Stimulated activated memory B cell treated with anti-CD40 and anti-IgM and Interleukin-4, amounts not matched to agents 10 μg/mL and 1 μg/mL and 100 μg/mL, for 72 hours (primary cell): Measurements from ENCODE around the gene COG6.

Source experiments
- ATAC-seq: fragments of 150-1000 bp; cut with Tn5 transposase; 2 replicates; pipeline ENCODE4 v1.10.0; 2021
- H3K27ac Mint-ChIP-seq: one replicate; pipeline ENCODE4 v1.8.0; 2022; ENCODE audit warnings: mild to moderate bottlenecking, mixed read lengths
- H3K27me3 Mint-ChIP-seq: one replicate; pipeline ENCODE4 v1.8.0; 2022; ENCODE audit warnings: mixed read lengths
- H3K36me3 Mint-ChIP-seq: one replicate; pipeline ENCODE4 v1.8.0; 2022; ENCODE audit warnings: mixed read lengths
- H3K4me1 Mint-ChIP-seq: one replicate; pipeline ENCODE4 v1.8.0; 2022; ENCODE audit warnings: mixed read lengths
- H3K4me3 Mint-ChIP-seq: one replicate; pipeline ENCODE4 v1.8.0; 2022; ENCODE audit warnings: mild to moderate bottlenecking, moderate library complexity, mixed read lengths
- H3K9me3 Mint-ChIP-seq: one replicate; pipeline ENCODE4 v1.8.0; 2022; ENCODE audit warnings: mixed read lengths

Gene COG6

DNA sequence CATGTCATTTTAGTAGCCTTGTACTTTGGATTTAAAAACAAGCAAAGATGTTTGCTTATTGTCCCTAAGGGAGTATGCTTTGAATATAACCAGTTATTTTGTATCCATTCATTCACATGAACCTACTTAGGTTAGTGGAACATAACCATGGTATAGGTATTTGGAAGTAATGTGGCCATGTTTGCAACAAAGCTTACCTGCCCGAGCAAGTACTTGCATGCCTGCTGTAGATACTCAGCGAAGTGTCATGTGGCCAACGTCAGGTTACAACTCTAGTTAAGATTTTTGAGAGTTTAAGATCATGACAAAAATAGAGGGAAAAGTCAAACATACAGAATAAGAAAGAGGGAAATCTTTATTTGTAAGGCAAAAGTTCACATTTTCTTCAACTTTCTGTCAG lies 57.2 kb downstream of the COG6 start:
- H3K4me1 Mint-ChIP-seq = no peaks in the 10 kb centered on the region
- H3K9me3 Mint-ChIP-seq = peaks cover 14% of the 10 kb centered on the region
- no peak overlapping the region for H3K27ac Mint-ChIP-seq
- ATAC-seq = no peak
- H3K27me3 Mint-ChIP-seq = no peaks in the 10 kb centered on the region
- H3K36me3 Mint-ChIP-seq = peaks cover 75% of the 10 kb centered on the region
- no peak overlapping the region for H3K4me3 Mint-ChIP-seq

DNA sequence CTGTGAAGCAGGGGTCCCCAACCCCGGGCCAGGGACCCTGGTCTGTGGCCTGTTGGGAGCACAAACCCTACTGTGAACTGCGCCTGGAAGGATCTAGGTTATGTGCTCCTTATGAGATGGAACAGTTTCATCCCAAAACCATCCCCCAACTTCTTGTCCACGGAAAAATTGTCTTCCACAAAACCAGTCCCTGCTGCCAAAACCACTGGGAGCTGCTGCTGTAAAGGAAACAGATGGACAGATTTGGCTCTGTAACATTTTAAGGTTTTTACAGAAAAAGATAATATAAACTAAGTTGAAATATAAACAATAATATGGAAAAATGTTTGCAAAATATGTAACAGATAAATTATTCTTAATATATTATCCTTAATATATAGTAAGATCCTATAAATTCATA lies 73.7 kb downstream of the COG6 start:
- no peak overlapping the region for H3K27ac Mint-ChIP-seq
- H3K4me1 Mint-ChIP-seq = peaks cover 8% of the 10 kb centered on the region
- H3K9me3 Mint-ChIP-seq = no peaks in the 10 kb centered on the region
- no peaks in the 10 kb centered on the region for H3K27me3 Mint-ChIP-seq
- H3K4me3 Mint-ChIP-seq = no peak overlapping the region
- H3K36me3 Mint-ChIP-seq = peaks cover 72% of the 10 kb centered on the region
- ATAC-seq = no peak

DNA sequence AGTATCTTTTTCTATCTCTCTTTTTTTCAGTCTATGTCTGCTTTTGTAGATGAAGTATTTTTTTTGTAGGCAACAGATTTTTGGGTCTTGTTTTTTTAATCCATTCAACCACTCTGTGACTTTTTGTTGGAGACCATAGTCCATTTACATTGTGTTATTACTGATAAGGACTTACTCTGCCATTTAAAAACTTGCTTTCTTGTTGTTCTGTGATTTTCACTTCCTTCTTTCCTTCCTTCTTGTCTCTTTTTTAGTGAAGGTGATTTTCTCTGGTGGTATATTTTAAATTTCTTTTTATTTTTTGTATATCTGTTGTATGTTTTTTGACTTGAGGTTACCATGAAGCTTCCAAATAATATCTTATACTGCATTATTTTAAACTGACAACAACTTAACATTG lies 79.5 kb downstream of the COG6 start:
- no peak for ATAC-seq
- H3K27me3 Mint-ChIP-seq = no peaks in the 10 kb centered on the region
- H3K9me3 Mint-ChIP-seq = no peaks in the 10 kb centered on the region
- H3K4me3 Mint-ChIP-seq = no peak overlapping the region
- H3K27ac Mint-ChIP-seq = no peak overlapping the region
- peaks cover 25% of the 10 kb centered on the region for H3K4me1 Mint-ChIP-seq
- peaks cover 73% of the 10 kb centered on the region for H3K36me3 Mint-ChIP-seq

DNA sequence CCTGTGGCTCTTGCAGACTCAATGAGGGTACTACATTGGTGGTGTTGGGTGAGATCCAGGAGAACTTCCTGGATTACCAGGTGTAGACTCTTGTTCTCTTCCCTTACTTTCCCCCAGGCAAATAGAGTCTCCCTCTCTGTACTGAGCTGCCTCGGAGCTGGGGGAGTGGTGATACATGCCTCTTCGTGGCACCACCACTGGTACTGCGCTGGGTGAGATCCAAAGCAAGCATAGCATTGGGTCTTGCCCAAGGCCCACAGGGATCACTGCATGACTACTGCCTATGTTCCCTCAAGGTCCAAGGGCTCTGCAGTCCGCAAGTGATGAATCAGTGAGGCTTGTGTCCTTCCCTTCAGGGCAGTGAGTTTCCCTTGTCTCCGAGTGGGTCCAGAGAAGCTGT lies 81.6 kb downstream of the COG6 start:
- peaks cover 77% of the 10 kb centered on the region for H3K36me3 Mint-ChIP-seq

DNA sequence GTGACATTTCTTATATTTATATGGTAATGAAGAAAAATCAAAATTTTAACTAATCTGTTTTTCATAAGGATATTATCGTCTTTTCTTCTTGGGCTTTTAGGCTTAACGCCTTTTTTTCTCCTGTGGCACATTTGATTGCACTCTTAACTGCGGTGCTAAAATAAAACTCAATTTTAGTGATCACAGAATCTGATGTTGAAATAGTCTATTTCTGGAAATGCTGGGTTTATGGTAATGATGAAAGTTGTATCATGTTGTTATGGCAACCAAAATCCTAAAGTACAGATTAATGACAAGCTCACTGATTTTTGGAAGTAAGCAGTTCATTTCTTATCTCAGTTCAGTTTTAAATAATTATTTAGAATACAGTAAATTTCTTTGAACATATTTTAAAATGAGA lies 85.3 kb downstream of the COG6 start:
- peaks cover 13% of the 10 kb centered on the region for H3K9me3 Mint-ChIP-seq
- H3K27me3 Mint-ChIP-seq = no peaks in the 10 kb centered on the region
- H3K4me3 Mint-ChIP-seq = no peak overlapping the region
- H3K36me3 Mint-ChIP-seq = peaks cover 56% of the 10 kb centered on the region
- H3K27ac Mint-ChIP-seq = no peak overlapping the region
- no peak for ATAC-seq
- peaks cover 3% of the 10 kb centered on the region for H3K4me1 Mint-ChIP-seq

More for the DNA sequence above, 81.6 kb downstream of the COG6 start:
- Mint-ChIP-seq H3K9me3 (peaks cover 3% of the 10 kb centered on the region), H3K4me3 (no peak overlapping the region), H3K27ac (no peak overlapping the region), H3K27me3 (no peaks in the 10 kb centered on the region), H3K4me1 (peaks cover 25% of the 10 kb centered on the region)
- ATAC-seq = no peak

DNA sequence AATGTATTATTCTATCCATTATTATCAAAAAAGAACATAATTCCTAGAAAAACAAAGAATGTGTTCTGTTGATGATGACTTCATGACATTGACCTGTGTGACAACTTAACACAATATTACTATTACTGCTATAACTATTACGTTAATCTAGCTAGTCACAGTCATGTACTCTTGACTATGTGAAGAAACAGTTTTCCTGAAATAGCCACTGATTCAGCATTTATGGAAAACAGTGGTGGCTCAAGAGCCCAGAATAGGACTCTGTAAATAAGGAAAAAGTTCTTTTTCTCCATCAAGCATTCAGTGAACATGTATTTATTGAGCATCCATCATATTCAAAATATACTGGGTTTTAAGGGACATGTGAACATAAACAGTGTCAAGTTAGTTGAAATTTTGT lies 93.5 kb downstream of the COG6 start:
- Mint-ChIP-seq H3K4me3 (no peak overlapping the region), H3K27me3 (no peaks in the 10 kb centered on the region), H3K36me3 (peaks cover 35% of the 10 kb centered on the region), H3K27ac (no peak overlapping the region), H3K9me3 (peaks cover 2% of the 10 kb centered on the region), H3K4me1 (no peaks in the 10 kb centered on the region)
- no peak for ATAC-seq

DNA sequence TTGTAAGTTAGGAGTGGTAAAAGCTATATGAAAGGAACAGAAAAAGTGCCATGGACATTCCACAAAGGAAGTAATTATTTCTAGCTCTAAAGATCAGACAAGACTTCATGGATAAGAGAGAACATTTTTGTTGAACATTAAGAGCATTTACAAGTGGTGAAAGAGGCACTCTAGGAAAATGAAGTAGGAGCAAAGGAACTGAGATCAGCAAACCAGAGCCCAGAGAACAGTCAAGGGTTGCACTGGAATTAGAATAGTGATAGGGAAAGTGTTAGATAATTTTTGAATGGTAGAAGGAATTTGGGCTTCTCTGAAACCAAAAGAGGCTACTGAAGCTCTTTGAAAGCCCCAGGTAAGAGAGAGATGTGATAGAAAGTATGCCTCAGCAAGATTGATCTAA lies 94.1 kb downstream of the COG6 start:
- H3K27me3 Mint-ChIP-seq = no peaks in the 10 kb centered on the region
- peaks cover 38% of the 10 kb centered on the region for H3K36me3 Mint-ChIP-seq

DNA sequence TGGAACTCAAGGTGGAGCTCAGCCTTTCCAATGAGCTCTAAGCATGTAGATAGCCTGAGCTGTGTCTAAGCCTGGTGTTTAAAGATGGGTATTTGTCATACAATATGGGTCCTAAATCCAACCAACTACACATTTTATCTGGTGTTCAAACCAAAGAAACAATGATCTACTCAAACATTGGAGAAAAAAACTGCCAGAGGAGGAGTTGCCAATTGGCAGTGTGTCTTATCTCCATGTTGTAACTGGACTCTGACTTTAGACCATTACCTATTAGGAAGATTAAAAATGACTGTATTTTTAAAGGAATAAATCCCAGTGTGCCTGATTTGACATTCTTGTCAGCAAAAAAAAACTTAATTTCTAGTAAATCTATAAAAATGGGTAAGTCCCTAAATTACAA lies 96.3 kb downstream of the COG6 start:
- H3K4me1 Mint-ChIP-seq = no peaks in the 10 kb centered on the region
- H3K9me3 Mint-ChIP-seq = peaks cover 8% of the 10 kb centered on the region
- no peak overlapping the region for H3K27ac Mint-ChIP-seq
- H3K36me3 Mint-ChIP-seq = peaks cover 61% of the 10 kb centered on the region
- ATAC-seq = no peak
- no peaks in the 10 kb centered on the region for H3K27me3 Mint-ChIP-seq
- no peak overlapping the region for H3K4me3 Mint-ChIP-seq

More for the DNA sequence above, 94.1 kb downstream of the COG6 start:
- peak overlapping the region; percentile 1 for H3K27ac Mint-ChIP-seq
- no peak for ATAC-seq
- H3K9me3 Mint-ChIP-seq = peaks cover 2% of the 10 kb centered on the region
- no peaks in the 10 kb centered on the region for H3K4me1 Mint-ChIP-seq
- no peak overlapping the region for H3K4me3 Mint-ChIP-seq

DNA sequence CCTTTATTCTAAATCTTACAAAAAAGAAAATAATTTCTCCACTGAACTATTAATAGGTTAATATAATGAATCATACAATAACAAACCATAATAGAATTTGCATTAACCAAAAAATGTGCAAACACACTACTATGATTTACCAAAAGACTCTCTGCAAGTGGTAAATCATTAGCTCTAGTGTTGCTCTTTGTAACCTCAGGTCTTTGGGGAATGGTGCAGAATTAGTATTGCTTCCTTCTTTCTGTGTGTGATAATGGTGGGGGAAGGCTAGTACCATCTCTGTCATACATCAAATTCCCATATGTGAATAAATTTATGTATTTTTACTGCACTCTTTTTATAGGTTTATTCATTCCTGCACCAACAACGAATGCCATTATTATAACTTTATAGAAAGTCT lies 105.1 kb downstream of the COG6 start:
- Mint-ChIP-seq H3K4me1 (no peaks in the 10 kb centered on the region), H3K27me3 (no peaks in the 10 kb centered on the region), H3K4me3 (no peak overlapping the region), H3K9me3 (peaks cover 11% of the 10 kb centered on the region), H3K27ac (no peak overlapping the region), H3K36me3 (peaks cover 22% of the 10 kb centered on the region)
- ATAC-seq = peak; percentile 58

DNA sequence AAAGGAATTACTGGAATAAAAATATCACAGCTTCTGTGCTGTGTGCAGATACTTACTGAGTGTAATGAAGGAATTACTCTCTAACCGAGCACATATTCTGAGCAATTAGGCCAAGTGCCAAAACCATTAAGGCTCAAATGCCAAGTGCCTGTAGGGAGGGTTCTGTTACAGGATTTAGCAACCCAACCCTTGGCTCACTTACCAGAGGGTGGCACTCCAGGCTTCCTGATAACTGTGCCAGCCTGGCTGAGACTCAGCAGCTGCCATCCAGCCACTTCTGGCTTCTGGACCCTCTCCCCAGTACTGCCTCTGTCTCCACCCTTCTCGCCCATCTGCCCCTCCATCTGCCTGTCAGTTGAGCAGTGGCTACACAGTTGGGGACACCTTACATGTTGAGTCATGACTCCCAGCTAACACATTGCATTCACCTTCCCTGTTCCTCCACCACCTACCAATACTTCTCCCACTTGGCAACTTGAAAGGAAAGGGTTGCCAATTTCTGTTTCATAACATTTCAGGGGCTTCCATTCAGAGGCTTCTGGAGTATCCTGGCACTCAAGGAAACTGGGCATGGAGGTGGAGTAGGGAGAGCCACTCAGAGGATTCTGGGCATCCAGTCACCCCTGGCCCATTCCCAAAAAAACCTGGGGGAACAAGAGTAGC lies 110.5 kb downstream of the COG6 start:
- H3K9me3 Mint-ChIP-seq = peaks cover 5% of the 10 kb centered on the region
- H3K27me3 Mint-ChIP-seq = no peaks in the 10 kb centered on the region
- H3K36me3 Mint-ChIP-seq = peaks cover 9% of the 10 kb centered on the region
- peaks cover 6% of the 10 kb centered on the region for H3K4me1 Mint-ChIP-seq
- H3K27ac Mint-ChIP-seq = no peak overlapping the region
- H3K4me3 Mint-ChIP-seq = no peak overlapping the region
- peak; percentile 54 for ATAC-seq

DNA sequence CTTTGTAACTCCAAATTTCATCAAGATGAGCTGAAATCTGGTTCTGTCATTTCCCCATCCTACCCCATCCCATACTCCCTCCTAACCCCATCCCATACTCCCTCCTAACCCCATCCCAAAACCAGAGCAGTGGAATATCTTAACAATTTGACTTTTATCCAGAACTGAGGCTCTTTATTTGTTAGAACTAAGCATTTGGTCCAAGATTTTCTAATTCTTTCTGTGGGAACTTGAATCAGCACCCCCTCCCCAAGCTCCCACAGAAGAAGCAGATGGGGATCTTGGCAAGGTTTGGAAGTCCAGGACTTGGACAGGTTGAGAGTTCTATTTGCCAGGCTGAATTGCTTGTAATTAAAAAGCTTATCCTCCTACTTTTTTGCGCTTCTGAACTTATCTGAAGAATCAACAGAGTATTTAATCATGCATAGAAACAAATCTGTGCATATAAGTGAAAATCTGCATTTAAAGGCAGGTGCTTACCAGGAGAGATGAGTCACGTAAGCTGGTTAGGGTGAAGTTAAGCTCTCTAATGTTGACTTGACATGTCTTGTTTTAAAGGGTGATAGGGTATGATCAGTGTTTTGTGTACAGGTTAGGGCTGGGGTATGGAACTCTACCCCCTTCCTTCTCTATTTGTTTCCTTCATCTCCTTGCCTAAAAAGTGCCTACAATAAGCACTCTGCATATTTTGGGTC lies 111.1 kb downstream of the COG6 start:
- peaks cover 6% of the 10 kb centered on the region for H3K4me1 Mint-ChIP-seq
- H3K27me3 Mint-ChIP-seq = no peaks in the 10 kb centered on the region
- peaks cover under 1% of the 10 kb centered on the region for H3K9me3 Mint-ChIP-seq
- H3K4me3 Mint-ChIP-seq = no peak overlapping the region
- H3K36me3 Mint-ChIP-seq = peaks cover 7% of the 10 kb centered on the region
- no peak for ATAC-seq
- no peak overlapping the region for H3K27ac Mint-ChIP-seq

DNA sequence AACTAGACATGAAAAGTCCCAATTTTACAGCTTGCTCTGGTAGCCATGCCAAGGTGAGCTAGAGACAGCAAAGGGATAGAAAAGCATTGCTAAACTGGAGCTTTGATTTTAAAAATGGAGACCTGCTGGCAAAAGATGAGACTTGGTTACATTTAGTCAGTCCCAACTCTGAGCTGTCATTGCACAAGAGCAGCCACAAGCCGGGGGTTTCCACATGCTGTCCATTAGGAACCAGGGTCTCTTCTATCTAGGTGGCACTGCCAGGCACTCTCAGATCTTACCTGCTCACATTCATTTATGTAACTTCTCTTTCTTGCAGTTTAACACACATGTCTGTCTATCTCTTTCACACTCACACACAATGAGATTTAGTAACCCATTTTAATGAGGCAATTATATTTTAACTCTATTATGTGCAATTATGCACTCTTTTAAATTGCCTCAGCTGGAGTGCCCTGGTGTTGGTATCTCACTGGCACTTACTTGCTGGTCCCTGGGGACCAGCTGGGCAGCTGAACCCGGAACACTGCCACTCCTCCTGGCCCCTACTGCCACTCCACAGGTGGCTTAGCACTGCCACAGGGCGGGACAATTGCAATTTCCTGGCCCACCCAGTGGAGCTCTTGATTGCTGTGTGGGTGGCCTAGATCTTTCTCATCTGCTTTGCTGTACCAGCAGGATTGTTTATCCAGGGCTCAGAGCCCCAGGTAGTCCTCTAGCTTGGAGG lies 112.5 kb downstream of the COG6 start:
- H3K4me1 Mint-ChIP-seq = peaks cover 6% of the 10 kb centered on the region
- no peak for ATAC-seq
- H3K4me3 Mint-ChIP-seq = no peak overlapping the region
- peaks cover 11% of the 10 kb centered on the region for H3K36me3 Mint-ChIP-seq
- H3K9me3 Mint-ChIP-seq = peaks cover 3% of the 10 kb centered on the region
- no peak overlapping the region for H3K27ac Mint-ChIP-seq
- no peaks in the 10 kb centered on the region for H3K27me3 Mint-ChIP-seq

DNA sequence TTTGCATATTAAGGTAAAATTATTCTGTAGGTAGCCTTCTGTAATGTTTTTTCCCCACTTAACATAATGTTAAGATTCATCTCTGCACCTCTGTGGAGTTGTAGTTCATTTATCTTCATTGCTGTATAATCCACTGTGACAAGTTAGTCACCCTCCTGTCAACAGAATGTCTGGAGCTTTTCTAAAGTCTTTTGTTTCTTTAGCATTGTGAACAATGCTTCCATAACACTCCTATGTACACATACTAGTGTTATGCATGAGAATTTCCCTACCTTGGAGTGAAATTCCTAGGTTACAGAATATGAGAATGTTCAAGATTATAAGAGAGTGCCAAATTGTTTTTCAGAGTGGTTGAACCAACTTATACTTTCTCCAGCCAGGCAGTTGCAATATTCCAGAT lies 113.5 kb downstream of the COG6 start:
- H3K4me3 Mint-ChIP-seq = no peak overlapping the region
- no peak for ATAC-seq
- peaks cover 3% of the 10 kb centered on the region for H3K9me3 Mint-ChIP-seq
- peaks cover 11% of the 10 kb centered on the region for H3K36me3 Mint-ChIP-seq
- H3K27ac Mint-ChIP-seq = no peak overlapping the region
- H3K27me3 Mint-ChIP-seq = no peaks in the 10 kb centered on the region
- H3K4me1 Mint-ChIP-seq = peaks cover 6% of the 10 kb centered on the region

DNA sequence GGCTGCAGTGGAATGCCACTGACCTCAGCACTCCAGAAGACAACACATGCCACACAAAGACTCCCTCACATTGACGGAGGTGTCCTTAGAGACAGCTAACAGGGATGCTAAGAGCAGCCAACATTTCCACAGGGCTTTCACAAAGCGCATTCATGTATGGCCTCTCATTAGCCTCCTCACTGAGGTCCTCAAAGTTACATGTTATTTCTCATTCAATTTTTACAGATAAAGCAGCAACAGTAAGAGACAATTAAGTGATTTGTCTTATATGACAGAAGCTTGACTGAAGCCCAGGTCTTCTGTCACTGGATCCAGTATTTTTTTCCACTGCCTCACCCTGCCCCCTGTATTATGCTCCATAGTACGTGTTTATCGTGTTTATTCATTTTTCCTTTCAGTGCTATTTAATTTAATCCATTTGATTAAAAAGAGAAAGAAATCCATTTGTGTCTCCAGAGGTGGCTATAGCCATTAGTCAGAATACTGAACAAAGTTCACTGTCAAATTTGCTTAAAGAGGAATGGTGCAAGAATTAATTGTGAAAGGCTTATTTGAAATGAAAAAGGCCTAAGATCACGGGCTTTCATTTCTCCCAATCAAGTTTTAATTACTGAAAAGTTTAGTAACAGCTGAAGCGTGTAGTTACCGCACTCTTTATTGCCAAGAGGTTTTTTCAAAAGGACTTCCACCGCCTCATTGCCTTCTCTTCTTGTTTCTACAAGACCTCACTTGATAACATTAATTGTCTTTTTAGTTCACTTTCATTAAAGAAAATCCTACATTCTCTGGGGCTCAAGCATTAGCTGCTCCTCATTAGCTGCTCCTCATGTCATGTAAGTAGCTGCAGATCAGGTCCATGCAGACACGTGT lies 115.0 kb downstream of the COG6 start:
- Mint-ChIP-seq H3K4me3 (no peak overlapping the region), H3K36me3 (peaks cover 11% of the 10 kb centered on the region), H3K4me1 (peaks cover 6% of the 10 kb centered on the region)

DNA sequence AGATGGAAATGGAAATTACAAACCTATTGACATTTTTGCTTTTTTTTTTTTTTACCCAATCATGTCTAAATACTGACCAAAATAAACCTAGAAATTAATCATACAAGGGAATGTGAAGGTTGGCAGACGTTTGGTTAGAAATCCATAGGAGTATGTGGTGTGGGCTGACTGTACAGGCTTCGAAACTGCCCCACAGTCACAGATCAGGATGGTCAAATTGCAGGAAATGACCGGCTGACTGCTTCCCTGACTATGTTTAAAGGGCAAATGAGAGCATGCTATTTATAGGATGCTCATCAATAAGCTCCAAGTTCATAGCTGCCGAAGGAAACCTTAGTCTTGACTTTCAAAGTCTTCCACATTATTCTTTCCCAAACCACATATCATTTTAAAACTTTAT lies 118.4 kb downstream of the COG6 start:
- ATAC-seq = no peak
- peaks cover 11% of the 10 kb centered on the region for H3K36me3 Mint-ChIP-seq
- no peaks in the 10 kb centered on the region for H3K27me3 Mint-ChIP-seq
- no peak overlapping the region for H3K27ac Mint-ChIP-seq
- no peak overlapping the region for H3K4me3 Mint-ChIP-seq
- H3K4me1 Mint-ChIP-seq = peaks cover 17% of the 10 kb centered on the region
- H3K9me3 Mint-ChIP-seq = peaks cover 3% of the 10 kb centered on the region

More for the DNA sequence above, 115.0 kb downstream of the COG6 start:
- no peak for ATAC-seq
- no peak overlapping the region for H3K27ac Mint-ChIP-seq
- no peaks in the 10 kb centered on the region for H3K27me3 Mint-ChIP-seq
- peaks cover 3% of the 10 kb centered on the region for H3K9me3 Mint-ChIP-seq
